Measurements from ENCODE around the gene GRB2. TPM values are rescaled to one million over a fixed set of nuclear protein-coding genes. Genes with fewer than 3 reads are reported as not detected.
"Not testable (repeated sequence)": the region's sequence is repeated elsewhere in the genome, so short reads cannot be mapped to it uniquely, and the experiment has no call there.

GRB2 gene
- 77.5 and 82.8 TPM in 2 replicates for total RNA-seq

DNA sequence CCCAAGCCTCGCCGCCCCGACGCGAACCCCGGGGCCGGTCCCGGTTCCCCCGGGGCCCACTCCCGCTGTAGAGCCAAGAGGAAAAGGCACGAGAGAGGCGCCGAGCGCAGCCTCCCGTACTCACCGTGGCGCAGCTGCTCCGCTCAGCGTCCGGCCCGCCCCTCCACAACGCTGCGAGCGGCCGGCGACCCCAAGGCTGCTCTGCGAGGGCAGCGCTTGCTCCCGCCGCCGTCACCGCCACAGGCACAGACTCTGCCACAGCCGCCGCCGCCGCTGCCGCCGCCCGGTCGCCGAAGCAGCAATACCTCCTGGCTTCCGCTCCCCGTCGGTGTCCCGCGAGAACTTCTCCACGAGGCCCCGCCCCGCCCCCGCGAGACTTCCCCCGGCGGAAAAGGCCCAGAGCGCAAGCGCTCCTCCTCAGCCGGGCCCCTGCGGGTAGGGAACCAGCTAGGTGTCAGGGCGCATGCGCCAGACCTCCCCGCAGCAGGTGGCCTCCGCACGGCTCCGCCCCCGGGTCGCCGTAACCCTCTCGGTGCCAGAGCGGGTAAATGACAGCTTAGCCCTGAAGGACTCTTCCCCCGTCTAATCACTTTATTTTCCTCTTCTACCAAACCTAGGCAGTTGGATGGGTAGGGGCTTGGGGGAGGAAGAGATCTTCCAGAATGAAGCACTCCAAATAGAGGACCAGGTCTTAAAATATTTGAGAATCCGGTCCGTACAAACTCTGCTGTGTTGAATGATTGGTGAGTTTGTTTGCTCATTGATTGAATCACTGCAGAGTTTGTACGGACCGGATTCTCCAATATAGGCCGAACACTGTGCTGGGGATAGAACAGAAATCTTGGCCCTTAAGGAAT is at the start of gene GRB2:
GRB2 (minus strand) TSS at position 314 of the 857 bp plus-strand sequence. CDS start 12,050 bp downstream, outside the sequence.
- DNase-seq (ENCODE audit: low read depth), result no peak
- TF ChIP-seq, protein P1, sequence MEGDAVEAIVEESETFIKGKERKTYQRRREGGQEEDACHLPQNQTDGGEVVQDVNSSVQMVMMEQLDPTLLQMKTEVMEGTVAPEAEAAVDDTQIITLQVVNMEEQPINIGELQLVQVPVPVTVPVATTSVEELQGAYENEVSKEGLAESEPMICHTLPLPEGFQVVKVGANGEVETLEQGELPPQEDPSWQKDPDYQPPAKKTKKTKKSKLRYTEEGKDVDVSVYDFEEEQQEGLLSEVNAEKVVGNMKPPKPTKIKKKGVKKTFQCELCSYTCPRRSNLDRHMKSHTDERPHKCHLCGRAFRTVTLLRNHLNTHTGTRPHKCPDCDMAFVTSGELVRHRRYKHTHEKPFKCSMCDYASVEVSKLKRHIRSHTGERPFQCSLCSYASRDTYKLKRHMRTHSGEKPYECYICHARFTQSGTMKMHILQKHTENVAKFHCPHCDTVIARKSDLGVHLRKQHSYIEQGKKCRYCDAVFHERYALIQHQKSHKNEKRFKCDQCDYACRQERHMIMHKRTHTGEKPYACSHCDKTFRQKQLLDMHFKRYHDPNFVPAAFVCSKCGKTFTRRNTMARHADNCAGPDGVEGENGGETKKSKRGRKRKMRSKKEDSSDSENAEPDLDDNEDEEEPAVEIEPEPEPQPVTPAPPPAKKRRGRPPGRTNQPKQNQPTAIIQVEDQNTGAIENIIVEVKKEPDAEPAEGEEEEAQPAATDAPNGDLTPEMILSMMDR (conservative IDR thresholded peaks at IDR 0.05; ENCODE audit: low read depth, low read length), result no peak
- peak within 1 kb of the TSS; percentile 100 for H3K4me3 ChIP-seq (ENCODE audit: low read depth, low read length)

DNA sequence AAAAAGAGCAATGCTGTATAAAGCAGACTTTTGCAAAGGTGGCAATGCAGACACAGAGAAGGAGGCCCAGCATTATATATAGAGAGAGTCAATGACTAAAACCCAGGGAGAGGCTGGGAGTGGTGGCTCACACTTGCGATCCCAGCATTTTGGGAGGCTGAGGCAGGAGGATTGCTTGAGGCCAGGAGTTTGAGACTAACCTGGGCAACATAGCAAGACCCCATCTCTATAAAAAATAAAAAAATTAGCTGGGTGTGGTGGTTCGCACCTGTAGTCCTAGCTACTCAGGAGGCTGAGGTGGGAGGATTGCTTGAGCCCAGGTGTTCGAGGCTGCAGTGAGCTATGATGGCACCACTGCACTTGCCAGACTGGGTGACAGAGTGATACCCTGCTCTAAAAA is 49.2 kb upstream of the GRB2 start:
- H3K4me3 ChIP-seq (ENCODE audit: low read depth, low read length); DNase-seq (ENCODE audit: low read depth): not testable (repeated sequence)

DNA sequence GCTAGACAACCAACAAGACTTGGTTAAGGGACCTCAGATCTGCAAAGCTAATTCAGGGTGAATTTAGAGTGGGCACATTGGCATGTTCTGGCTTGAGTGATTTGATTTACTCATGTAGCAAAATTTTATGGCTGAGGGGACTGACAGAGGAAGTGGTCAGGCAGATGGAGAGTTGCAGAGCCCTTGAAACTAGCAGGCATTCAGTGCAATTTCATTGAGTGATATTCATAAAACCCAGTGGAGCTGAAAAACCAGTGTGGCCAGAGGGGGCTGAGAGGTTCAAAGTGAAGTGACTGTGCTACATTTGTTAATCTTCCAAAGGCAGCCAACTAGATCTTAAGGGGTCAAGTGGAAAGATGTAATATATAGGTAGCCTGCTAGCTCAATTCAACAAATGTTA is 48.7 kb upstream of the GRB2 start:
- no peak overlapping the region for H3K4me3 ChIP-seq (ENCODE audit: low read depth, low read length)
- DNase-seq (ENCODE audit: low read depth), result peak; percentile 29

DNA sequence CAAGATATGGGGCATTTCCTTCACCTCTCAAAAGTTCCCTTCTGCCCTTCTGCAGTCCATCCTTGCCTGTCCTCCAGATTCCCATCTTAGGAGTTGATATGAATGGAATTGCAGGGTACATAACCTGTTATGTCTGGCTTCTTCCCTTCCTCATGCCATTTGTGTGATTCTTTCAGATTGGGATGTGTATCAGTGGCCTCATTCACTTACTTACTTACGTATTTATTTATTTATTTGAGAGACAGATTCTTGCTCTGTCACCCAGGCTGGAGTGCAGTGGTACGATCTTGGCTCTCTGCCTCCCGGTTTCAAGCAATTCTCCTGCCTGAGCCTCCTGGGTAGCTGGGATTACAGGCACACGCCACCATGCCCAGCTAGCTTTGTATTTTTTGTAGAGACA is 44.8 kb upstream of the GRB2 start:
- DNase-seq (ENCODE audit: low read depth), result no peak
- H3K4me3 ChIP-seq (ENCODE audit: low read depth, low read length), result no peak overlapping the region
- TF ChIP-seq, protein P1 (conservative IDR thresholded peaks at IDR 0.05; ENCODE audit: low read depth, low read length), result no peak

More for the DNA sequence above, 48.7 kb upstream of the GRB2 start:
- TF ChIP-seq, protein P1 (conservative IDR thresholded peaks at IDR 0.05; ENCODE audit: low read depth, low read length), result no peak

DNA sequence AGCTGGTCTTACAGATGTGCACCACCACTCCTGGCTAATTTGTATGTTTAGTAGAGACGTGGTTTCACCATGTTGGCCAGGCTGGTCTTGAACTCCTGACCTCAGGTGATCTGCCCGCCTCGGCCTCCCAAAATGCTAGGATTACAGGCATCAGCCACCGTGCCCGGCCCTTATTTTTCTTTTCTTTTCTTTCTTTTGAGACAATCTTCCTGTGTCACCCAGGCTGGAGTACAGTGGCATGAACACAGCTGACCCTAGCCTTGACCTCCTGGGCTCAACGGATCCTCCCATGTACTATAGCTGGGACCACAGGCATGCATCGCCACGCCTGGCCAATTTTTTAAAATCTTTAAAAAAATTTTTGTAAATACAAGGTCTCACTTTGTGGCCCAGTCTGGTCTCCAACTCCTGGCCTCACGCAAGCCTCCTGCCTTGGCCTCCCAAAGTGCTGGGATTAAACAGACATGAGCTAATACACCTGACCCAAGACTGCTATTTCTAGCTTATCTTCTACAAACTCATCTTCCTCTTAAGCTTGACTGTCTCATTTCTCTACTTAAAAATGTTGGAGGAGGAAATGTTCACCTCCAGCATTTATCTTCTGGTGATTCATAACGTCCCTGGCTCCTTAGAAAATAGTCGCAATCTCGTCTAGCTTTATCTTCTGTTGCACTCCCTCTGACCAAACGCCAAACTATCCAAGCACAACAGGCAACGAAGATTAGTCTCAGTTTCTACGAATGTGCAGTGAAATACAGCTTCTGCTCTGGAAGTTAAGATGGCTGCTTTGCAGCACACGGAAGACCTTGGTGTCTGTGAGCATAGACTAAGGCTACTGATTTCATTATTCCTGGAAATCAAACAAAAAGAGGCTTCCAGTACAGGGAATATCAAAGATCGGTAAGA is 42.7 kb upstream of the GRB2 start:
- DNase-seq (ENCODE audit: low read depth), result no peak
- TF ChIP-seq, protein P1 (conservative IDR thresholded peaks at IDR 0.05; ENCODE audit: low read depth, low read length), result no peak
- H3K4me3 ChIP-seq (ENCODE audit: low read depth, low read length), result no peak overlapping the region

DNA sequence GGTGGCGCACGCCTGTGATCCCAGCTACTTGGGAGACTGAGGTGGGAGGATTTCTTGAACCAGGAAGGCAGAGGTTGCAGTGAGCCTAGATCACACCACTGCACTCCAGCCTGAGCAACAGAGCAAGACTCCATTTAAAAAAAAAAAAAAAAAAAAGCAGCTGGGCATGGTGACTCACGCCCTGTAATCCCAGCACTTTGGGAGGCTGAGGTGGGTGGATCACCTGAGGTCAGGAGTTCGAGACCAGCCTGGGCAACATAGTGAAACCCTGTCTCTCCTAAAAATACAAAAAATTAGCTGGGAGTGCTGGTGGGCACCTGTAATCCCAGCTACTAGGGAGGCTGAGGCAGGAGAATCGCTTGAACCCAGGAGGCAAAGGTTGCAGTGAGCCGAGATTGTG is 40.4 kb upstream of the GRB2 start:
- not testable (repeated sequence) for H3K4me3 ChIP-seq (ENCODE audit: low read depth, low read length); DNase-seq (ENCODE audit: low read depth)

DNA sequence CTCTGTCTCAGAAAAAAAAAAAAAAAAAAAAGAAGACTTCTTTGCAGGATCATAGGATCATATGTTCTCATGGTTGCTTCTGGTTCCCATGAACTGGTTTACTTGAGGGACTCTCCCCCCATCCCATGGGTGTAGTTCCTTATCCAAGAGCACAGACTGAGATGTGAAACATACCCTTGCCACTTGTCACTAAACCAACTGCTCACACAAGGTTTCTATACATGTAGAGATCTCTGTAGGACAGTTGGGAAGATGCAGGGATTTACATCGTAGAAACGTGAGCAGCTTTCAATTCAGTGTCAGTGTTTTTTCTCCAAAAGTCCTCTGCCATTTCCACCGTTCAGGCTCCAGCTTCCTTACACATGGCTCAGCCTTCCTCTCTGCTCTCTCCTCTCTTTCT is 39.8 kb upstream of the GRB2 start:
- DNase-seq (ENCODE audit: low read depth), result no peak
- no peak overlapping the region for H3K4me3 ChIP-seq (ENCODE audit: low read depth, low read length)
- TF ChIP-seq, protein P1 (conservative IDR thresholded peaks at IDR 0.05; ENCODE audit: low read depth, low read length), result no peak

Measured in epithelial cell of proximal tubule (primary cell).